NCI-H226 (cell line): ENCODE results near the gene THAP5.
A peak's percentile ranks its signal among the peaks of the same experiment; 100 is the strongest.

Source experiments
- DNase-seq: peaks from one replicate; pipeline ENCODE4 v3.0.0-alpha.2; 2015

THAP5 gene, protein sequence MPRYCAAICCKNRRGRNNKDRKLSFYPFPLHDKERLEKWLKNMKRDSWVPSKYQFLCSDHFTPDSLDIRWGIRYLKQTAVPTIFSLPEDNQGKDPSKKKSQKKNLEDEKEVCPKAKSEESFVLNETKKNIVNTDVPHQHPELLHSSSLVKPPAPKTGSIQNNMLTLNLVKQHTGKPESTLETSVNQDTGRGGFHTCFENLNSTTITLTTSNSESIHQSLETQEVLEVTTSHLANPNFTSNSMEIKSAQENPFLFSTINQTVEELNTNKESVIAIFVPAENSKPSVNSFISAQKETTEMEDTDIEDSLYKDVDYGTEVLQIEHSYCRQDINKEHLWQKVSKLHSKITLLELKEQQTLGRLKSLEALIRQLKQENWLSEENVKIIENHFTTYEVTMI

DNA sequence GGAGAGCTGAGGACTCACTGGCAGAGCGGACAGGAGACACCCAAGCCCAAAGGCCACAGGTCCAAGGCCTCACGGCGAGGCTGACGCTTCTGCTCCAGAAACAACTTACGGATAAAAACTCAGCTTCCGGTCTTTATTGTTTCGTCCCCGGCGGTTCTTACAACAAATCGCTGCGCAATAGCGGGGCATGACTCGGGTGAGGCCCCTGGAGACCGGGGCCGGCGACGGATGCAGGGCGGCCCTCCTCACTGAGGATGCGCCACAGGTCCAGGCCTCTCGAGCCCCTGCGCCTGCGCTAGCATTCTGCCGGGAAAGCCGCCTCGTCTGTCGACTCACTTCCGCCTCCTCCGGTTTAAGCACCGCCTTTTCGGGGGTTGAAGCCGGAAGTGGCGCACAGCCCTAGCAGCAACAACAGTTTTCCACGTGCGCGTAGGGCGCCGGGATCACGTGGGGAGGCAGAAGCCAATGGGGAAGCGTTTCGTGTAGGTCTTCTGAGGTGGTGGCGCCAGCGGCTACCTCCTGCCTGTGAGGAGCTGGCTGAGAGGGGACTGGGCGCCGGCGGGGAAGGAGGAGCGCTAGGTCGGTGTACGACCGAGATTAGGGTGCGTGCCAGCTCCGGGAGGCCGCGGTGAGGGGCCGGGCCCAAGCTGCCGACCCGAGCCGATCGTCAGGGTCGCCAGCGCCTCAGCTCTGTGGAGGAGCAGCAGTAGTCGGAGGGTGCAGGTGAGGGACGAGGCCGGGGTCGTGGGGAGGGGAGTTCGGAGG lies at the start of gene THAP5, which contains the start of gene DNAJB9:
Gene THAP5 (minus strand): TSS at position 326 of the 765 bp plus-strand sequence. CDS start 137 bp downstream, at position 189.
Gene DNAJB9 (plus strand): TSS at position 494 of the 765 bp plus-strand sequence. CDS start 1,853 bp downstream, outside the sequence.
- DNase-seq: peak; percentile 99

- DNase-seq: no peak
These were observed 48.5 kb upstream of the THAP5 start for GRCh38 chr7:108618056-108618455.

DNA sequence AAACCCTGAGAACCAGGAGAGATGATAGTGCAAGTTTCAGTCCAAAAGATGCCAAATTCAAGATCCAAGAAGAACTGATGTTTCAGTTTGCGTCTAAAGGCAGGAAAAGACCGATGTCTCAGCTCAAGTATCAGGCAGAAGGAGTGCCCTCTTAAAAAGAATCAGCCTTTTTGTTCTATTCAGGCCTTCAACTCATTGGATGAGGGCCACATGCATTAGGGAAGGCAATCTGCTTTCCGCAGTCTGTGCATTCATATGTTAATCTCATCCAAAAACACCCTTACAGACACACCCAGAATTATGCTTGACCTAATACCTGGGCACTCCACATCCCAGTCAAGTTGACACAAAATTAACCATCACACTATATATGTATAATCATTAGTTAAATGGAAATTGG lies 45.4 kb upstream of the THAP5 start:
- no peak for DNase-seq

DNA sequence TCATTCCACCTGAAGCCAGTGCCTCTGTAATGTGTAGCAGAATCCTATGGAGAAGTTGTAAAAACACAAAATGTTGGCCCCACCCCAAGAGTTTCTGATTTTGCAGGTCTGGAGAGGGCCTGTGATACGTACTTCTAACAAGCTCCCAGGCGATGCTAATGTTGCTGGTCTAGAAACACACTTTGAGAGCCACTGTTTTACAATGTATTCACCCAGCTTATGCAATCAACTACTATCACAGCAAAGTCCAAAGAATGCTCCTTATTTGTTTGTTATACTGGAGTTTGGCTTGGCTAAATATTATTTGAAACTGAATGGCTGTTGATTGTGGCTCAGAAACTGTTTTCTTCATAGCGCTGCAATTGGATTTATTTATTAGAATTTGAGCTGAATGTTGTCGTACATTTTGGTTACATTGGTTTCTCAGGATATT lies 44.5 kb upstream of the THAP5 start:
- no peak for DNase-seq

DNA sequence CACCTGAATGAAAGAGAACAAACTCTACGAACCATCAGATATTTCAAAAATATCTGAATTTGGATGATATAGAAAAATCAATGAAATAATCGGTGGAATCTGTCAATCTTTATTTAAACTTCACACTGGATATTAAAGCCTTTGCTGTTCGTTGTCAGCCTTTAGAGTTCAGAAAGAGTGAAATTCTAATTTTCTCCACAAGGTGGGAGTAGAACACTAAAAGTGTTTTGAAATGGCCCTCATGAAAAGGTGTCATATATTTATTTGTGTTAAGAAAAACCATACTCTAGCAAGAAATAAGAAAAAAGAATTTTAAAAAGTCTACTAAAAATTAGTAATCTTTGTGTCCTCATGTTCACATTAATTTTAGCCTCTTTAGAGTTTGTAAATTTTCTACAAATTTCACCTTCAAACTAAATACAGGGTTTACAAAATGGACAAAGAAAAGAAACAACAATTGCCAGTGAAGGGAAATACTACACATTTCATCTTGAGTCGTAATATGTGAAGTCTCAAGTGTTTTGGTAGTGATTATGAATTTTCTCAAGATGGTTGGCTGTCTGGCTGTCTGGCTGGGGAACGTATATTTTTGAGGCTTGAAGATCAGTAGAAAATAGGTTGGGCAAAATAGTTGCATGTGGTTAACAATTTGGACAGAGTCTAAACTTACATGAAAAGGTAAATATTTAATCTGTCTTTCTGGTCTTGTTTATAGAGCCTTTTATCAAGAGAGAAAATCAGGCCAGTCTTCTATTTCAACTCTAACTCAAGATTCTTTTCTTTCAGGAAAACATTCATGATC lies 43.8 kb upstream of the THAP5 start:
- DNase-seq: no peak

GRCh38 chr7:108611268-108611667 lies 41.8 kb upstream of the THAP5 start:
- no peak for DNase-seq

DNA sequence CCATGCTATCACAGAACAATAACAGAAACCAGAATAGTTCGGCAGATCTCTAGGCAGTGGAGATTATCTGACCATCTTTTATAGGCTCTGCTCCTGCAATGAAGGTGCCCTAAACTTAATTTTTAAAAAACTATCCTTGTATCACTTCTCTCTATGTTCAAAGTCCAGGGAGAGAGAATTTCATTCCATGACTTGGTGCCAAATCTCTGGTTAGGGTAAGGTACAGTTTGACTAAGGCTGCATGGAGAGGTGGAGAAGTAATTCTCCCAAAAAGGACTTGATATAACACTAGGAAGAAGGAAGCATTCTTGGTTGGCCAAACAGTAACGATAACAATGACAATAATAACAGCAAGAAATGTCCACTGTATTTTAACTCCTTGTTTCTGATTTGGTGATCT lies 40.1 kb upstream of the THAP5 start:
- DNase-seq: no peak

DNA sequence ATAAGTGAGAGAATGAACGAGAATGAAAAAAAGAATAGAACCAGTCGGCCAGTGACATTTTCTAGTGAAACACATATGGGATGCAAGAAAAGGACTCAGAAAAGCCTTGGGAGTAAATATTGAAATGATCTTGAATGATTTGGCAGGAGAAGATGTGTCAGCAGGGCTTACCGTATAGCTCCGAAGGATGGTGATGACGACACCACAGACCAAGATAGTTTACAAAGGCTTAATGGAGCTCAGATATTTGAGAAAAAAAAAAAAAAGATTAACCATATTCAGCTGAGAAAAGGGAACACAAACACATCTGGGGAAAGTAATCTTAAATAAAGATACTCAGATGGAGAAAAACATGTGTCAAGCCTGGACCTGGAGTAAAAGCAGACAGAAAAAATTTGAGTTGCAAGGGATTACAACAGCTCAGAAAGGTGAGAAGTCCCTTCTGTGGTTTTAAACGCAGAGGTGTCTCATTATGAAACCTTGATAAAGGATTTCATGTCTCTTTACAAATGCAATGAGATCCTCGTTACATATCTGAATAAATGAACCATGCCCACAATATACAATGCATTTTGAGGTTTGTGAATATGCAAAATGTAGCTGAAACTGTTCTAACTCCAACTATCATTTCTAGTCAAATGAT lies 36.2 kb upstream of the THAP5 start:
- no peak for DNase-seq

DNA sequence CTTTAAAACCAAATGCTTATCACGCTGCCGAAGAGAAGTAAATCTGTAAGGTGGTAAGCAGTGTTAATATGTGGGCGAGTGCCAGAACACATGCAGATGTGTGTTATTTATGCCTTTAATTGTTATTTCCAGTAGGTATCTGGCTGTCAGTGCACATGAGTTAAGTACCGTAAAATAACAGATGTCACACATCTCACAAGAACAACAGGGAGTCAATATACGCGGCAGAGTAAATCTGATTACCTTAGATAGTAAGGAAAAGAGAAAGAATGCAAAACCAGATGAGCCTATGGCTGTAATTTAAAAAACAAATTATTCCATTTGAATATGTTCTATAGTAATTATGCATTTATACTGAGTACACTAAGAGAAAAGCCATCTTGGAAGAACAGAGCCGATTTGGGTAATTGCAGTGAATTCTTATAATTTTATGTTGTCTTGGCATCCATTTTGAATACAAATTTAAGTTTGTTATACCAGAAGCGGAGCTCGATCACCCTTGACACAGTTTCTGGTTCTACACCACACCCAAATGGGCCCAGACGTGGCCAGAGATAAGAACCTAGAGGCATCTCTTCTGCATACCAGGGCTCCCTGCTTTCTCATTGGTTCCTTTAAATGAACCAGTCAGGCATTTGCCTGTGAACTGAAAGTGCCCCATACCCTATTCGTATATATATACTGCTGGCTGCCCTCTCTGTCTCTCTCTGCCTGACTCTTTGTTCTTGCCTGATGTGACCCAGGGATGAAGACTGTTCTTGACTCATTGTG lies 35.0 kb upstream of the THAP5 start:
- no peak for DNase-seq

GRCh38 chr7:108603656-108604306 lies 34.3 kb upstream of the THAP5 start:
- DNase-seq: no peak

DNA sequence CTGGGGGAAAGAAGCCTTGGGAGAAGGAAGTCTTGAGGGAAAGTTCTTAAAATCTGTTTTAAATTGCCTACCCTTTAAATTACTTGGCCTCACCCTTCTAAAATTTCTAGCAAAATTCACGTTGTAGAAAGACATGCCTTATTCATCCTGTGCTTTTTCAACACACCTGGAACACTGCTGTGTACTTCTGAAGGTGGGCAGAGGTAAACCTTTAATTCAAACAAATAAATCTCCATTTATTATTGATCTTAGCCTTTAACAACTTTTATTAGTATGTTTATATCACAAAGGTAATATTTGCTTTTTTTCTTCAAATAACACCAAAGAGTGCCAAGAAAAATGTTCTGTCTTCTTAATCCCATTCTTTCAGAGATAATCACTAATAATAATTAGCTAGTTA lies 30.9 kb upstream of the THAP5 start:
- DNase-seq: no peak

DNA sequence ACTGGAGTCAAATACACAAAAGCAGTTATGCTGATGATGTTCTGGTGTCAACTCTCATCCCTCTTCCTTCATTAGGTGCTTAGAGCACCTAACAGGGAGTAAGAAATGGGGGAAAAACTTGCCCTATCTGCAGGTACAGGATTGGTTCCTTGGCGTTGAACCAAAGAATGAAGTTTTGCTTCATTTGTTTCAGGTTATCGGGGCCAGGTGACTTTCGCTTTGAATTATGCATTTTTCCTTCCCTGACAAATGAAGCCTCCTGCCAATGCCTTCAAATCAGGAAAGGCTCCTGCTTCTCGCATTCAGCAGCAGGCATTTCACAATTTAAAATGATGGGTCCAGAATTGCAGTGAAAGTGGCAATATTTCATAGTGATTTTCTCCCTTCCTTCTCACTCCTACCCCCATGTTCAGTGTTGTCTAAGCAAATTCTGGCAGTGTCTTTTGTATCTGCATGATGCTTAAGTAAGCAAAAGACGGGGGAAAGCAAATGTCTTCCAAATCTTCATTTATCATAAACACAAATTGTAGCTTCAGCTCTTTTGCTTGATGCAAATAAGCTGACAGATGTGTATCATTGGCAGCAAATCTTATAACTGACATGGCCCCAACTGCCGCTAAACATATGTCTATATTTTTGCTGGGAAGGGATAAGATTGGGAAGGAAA lies 29.5 kb upstream of the THAP5 start:
- no peak for DNase-seq

DNA sequence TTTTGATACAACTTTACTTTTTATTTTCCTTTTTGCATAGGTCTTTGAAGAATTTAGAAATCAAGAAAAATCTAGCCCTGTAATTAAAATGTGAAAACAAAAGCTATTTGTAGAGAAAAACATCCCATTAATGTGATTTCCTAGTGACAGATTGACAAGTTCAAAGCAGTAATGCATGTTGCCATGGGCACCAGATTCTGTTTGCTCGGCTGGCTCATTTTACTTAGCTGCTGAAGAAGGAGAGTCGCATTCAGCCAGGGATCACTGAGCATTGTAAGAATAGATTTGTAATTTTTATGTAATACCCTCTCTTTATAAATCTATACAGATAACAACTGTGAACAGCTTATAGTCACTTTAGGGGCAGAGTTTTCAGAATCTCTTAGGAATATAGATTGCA lies 28.6 kb upstream of the THAP5 start:
- no peak for DNase-seq

- no peak for DNase-seq
These were observed 27.1 kb upstream of the THAP5 start for GRCh38 chr7:108596560-108596959.

GRCh38 chr7:108592646-108593201 lies 23.2 kb upstream of the THAP5 start:
- no peak for DNase-seq

- no peak for DNase-seq
These were observed 21.1 kb upstream of the THAP5 start for GRCh38 chr7:108590606-108591005.

DNA sequence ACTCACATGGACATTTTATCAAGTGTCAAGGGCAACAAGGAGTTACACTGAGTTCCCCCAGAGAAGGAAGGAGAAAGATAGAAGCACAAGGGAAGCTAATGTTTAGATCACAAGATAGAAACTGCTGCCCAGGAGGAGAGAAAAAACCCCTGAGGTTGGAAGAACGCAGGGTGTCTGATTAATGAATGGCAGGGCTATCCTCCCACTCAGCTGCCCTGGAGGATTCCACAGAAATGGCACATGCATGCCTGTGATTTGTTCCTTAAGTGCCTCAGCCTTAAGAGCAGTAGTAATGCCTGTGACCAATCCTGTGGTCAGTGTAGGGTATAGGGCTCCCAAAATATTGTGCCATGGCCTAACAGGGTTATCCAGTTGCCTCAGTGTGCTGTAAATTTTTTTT lies 20.4 kb upstream of the THAP5 start:
- DNase-seq: peak; percentile 36

DNA sequence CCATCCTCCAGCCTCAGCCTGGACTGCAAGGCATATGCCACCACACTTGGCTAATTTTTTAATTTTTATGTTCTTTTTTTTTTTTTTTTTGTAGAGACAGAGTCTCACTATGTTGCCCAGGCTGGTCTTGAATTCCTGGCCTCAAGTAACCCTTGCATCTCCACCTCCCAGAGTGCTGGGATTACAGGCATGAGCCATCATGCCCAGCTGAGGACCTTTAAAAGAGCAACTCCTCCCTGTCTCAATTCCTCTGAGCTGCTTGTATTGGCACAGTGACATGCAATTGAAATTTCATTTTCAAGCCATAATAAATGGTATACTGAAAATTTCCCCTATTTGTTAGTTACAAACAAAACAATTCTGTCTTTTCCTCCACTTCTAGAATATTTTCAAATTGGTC lies 19.7 kb upstream of the THAP5 start:
- DNase-seq: no peak

GRCh38 chr7:108586274-108586710 lies 16.8 kb upstream of the THAP5 start:
- DNase-seq: no peak

- DNase-seq: no peak
These were observed 16.3 kb upstream of the THAP5 start for GRCh38 chr7:108585843-108586242.
